Activated T-cell treated with anti-CD3 and anti-CD28 coated beads, Interleukin-2, amount 50 U/mL, for 4 hours (primary cell): ENCODE measurements around the gene CDK3. TPM values are rescaled to one million over a fixed set of nuclear protein-coding genes. Genes with fewer than 3 reads are reported as not detected.

Experiments
- ATAC-seq, 2 donors: fragments of 200-7000 bp; cut with Tn5 transposase; one replicate each; pipeline ENCODE4 v1.10.0; 2021
- DNase-seq: peaks from one replicate; pipeline ENCODE4 v3.0.0-alpha.2; 2020
- H3K27me3 Mint-ChIP-seq: one replicate; pipeline ENCODE4 v1.8.0; 2021; ENCODE audit warnings: low read depth, mixed read lengths
- H3K36me3 Mint-ChIP-seq: one replicate; pipeline ENCODE4 v1.8.0; 2022; ENCODE audit warnings: mixed read lengths; ENCODE audit not compliant: insufficient read depth
- H3K4me1 Mint-ChIP-seq: one replicate; pipeline ENCODE4 v1.8.0; 2021; ENCODE audit warnings: low read depth, mixed read lengths
- H3K4me3 Mint-ChIP-seq: one replicate; pipeline ENCODE4 v1.8.0; 2021; ENCODE audit warnings: mild to moderate bottlenecking, moderate library complexity, mixed read lengths
- H3K9me3 Mint-ChIP-seq: one replicate; pipeline ENCODE4 v1.8.0; 2021; ENCODE audit warnings: mixed read lengths
- total RNA-seq, 3 donors: library from RNA; stranded (reverse); gene quantifications; one replicate each; pipeline ENCODE4 v1.2.1, GENCODE V29; 2021

CDK3 gene
- total RNA-seq, 3 donors from 2014 or later: 3.3 to 5.5 (median 3.8) TPM

- DNase-seq (no peak), ATAC-seq (no peak)
- Mint-ChIP-seq H3K9me3 (no peaks in the 10 kb centered on the region), H3K4me1 (peaks cover 5% of the 10 kb centered on the region), H3K36me3 (no peaks in the 10 kb centered on the region), H3K4me3 (no peak overlapping the region), H3K27me3 (no peaks in the 10 kb centered on the region)
Measured at GRCh38 chr17:76017481-76018339, 17.1 kb downstream of the CDK3 start.

- Mint-ChIP-seq H3K4me1 (peaks cover 5% of the 10 kb centered on the region), H3K36me3 (no peaks in the 10 kb centered on the region), H3K9me3 (no peaks in the 10 kb centered on the region), H3K27me3 (no peaks in the 10 kb centered on the region), H3K4me3 (no peak overlapping the region)
- no peak for DNase-seq
- no peak for ATAC-seq
Measured at GRCh38 chr17:76018340-76018680, 17.7 kb downstream of the CDK3 start.

DNA sequence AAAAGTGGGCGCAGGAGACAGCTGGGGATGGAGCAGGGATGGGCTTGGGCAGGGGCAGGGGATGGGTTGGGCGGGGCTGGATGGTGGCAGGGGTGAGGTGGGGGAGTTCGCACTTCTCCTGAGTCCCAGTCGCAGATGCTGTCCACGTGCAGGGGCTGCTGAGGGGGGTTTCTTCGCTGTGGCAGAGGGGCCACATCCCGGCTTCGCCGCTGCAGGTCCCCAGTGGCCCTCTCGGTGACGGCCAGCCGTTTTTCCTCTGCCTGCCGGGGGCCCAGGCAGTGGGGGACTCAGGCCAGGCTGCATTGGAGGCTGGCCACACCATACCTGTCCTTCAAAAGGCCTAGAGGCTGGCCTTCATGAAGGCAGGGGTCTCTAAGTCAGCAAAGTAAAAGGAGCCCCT is 18.1 kb downstream of the CDK3 start:
- Mint-ChIP-seq H3K4me3 (no peak overlapping the region), H3K36me3 (no peaks in the 10 kb centered on the region)

GRCh38 chr17:76019833-76020467 is 19.3 kb downstream of the CDK3 start:
- Mint-ChIP-seq H3K4me3 (no peak overlapping the region), H3K36me3 (no peaks in the 10 kb centered on the region), H3K4me1 (no peaks in the 10 kb centered on the region), H3K27me3 (no peaks in the 10 kb centered on the region), H3K9me3 (no peaks in the 10 kb centered on the region)
- ATAC-seq (no peak), DNase-seq (no peak)

More for the DNA sequence above, 18.1 kb downstream of the CDK3 start:
- ATAC-seq (no peak), DNase-seq (no peak)
- H3K9me3 Mint-ChIP-seq: no peaks in the 10 kb centered on the region
- no peaks in the 10 kb centered on the region for H3K27me3 Mint-ChIP-seq
- H3K4me1 Mint-ChIP-seq: peaks cover 5% of the 10 kb centered on the region

- Mint-ChIP-seq H3K27me3 (no peaks in the 10 kb centered on the region), H3K9me3 (no peaks in the 10 kb centered on the region), H3K4me1 (no peaks in the 10 kb centered on the region), H3K36me3 (no peaks in the 10 kb centered on the region), H3K4me3 (no peak overlapping the region)
- ATAC-seq: no peak
- no peak for DNase-seq
Measured at GRCh38 chr17:76022285-76022684, 21.6 kb downstream of the CDK3 start.

DNA sequence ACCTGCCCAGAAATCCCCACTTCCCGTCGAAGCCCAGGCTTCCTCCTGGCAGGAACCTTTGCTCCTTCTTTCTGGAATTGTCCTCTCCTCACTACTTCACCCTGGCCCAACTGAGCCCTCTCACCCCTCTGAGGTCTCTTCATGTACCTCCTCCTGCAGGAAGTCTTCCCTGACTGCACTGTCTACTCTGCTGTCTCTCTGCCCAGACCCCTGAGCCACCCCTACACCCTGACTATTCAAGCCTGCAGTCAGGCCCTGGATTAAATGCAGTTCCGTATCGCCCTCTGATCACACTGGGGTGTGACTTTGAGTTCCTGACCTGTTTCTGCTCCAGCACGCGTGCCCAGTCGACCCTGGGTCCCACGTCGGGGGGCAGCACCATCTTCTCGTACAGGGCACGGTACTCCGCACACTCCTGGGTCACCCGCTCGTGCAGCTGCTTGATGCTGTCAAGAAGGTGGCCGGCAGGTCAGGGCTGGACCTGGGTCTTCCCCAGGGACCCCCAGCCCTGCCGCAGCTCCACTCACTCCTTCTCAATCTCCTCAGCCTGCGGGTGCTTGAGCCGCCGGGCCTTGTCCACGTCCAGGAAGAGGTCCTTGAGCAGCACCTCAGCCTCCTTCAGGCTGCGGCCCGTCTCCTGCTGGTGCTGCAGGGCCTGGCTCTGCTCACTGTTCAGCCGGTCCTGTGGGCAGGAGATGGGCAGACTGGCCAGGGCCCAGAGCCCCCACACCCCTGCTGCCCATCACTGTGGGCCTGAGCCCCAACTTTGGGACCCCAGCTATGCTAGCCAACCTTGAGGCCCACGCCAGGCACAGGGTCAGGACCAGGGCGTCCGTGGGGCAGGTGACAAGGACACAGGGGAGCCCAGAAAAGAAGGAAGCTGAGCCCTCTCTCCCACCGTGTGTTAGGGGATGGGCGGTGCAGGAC is 22.6 kb downstream of the CDK3 start:
- ATAC-seq: no peak
- no peak overlapping the region for H3K4me3 Mint-ChIP-seq
- no peaks in the 10 kb centered on the region for H3K27me3 Mint-ChIP-seq
- no peaks in the 10 kb centered on the region for H3K9me3 Mint-ChIP-seq
- H3K4me1 Mint-ChIP-seq: no peaks in the 10 kb centered on the region
- H3K36me3 Mint-ChIP-seq: no peaks in the 10 kb centered on the region
- no peak for DNase-seq

GRCh38 chr17:76023900-76024237 is 23.2 kb downstream of the CDK3 start:
- Mint-ChIP-seq H3K4me3 (no peak overlapping the region), H3K36me3 (no peaks in the 10 kb centered on the region), H3K27me3 (no peaks in the 10 kb centered on the region), H3K9me3 (no peaks in the 10 kb centered on the region), H3K4me1 (peaks cover 2% of the 10 kb centered on the region)
- DNase-seq: no peak
- no peak for ATAC-seq

GRCh38 chr17:76024353-76024752 is 23.7 kb downstream of the CDK3 start:
- no peak for DNase-seq
- H3K9me3 Mint-ChIP-seq: no peaks in the 10 kb centered on the region
- no peak for ATAC-seq
- peaks cover 7% of the 10 kb centered on the region for H3K4me1 Mint-ChIP-seq
- no peaks in the 10 kb centered on the region for H3K36me3 Mint-ChIP-seq
- no peak overlapping the region for H3K4me3 Mint-ChIP-seq
- H3K27me3 Mint-ChIP-seq: no peaks in the 10 kb centered on the region

DNA sequence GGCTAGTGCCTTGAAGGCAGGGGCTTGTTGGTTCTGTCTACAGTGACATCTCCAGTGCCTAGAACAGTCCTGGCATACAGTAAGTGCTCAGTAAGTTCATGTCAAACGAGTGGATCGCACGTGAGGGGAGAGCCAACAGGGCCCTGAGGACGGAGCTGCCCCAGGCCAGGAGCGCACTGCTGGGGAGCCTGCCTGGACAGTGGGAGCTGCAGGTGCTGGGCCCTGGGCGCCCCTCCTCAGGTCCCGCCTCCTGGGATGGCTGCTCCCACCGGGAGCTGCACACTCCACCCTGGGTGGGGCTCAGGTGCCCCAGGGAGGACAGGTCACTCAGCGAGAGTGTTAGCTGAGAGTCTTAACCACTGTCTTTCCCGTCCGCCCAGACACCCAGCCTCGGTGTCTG is 24.6 kb downstream of the CDK3 start:
- H3K4me3 Mint-ChIP-seq: no peak overlapping the region

DNA sequence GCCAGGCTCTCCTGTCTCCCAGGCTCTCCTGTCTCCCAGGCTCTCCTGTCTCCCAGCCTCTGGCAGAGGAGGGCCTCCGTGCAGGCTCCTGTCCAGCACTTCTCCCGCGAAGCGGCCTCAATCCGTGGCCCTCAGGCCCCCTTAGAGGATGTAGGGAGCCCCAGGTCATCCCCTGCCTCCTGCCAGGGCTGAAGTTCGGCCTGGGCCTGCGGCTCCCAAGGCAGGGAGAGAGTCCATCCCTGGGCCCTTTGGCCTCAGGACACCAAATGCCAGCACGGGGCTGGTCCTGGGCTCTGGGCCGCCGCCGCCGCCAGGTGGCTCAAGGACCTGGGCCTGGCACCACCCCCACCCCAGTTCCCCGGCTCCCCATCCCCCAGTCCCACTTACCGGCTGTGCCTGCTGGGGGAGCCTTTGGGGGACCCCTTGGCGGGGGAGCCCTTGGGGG is 26.1 kb downstream of the CDK3 start:
- ATAC-seq (no peak), DNase-seq (no peak)
- no peaks in the 10 kb centered on the region for H3K27me3 Mint-ChIP-seq
- H3K4me3 Mint-ChIP-seq: no peak overlapping the region
- H3K36me3 Mint-ChIP-seq: no peaks in the 10 kb centered on the region
- no peaks in the 10 kb centered on the region for H3K9me3 Mint-ChIP-seq
- peaks cover 14% of the 10 kb centered on the region for H3K4me1 Mint-ChIP-seq

More for the DNA sequence above, 24.6 kb downstream of the CDK3 start:
- ATAC-seq (no peak), DNase-seq (no peak)
- H3K9me3 Mint-ChIP-seq: no peaks in the 10 kb centered on the region
- peaks cover 14% of the 10 kb centered on the region for H3K4me1 Mint-ChIP-seq
- no peaks in the 10 kb centered on the region for H3K27me3 Mint-ChIP-seq
- H3K36me3 Mint-ChIP-seq: no peaks in the 10 kb centered on the region

GRCh38 chr17:76027159-76027839 is 26.6 kb downstream of the CDK3 start, which contains the start of gene EVPL:
Gene EVPL (minus strand): TSS chr17:76027306. CDS start chr17:76027198, 108 bp downstream.
- H3K27me3 Mint-ChIP-seq: no peaks in the 10 kb centered on the region
- DNase-seq (no peak), ATAC-seq (no peak)
- H3K4me3 Mint-ChIP-seq: no peak within 1 kb of the TSS
- peaks cover 14% of the 10 kb centered on the region for H3K4me1 Mint-ChIP-seq
- no peaks in the 10 kb centered on the region for H3K36me3 Mint-ChIP-seq
- no peaks in the 10 kb centered on the region for H3K9me3 Mint-ChIP-seq

DNA sequence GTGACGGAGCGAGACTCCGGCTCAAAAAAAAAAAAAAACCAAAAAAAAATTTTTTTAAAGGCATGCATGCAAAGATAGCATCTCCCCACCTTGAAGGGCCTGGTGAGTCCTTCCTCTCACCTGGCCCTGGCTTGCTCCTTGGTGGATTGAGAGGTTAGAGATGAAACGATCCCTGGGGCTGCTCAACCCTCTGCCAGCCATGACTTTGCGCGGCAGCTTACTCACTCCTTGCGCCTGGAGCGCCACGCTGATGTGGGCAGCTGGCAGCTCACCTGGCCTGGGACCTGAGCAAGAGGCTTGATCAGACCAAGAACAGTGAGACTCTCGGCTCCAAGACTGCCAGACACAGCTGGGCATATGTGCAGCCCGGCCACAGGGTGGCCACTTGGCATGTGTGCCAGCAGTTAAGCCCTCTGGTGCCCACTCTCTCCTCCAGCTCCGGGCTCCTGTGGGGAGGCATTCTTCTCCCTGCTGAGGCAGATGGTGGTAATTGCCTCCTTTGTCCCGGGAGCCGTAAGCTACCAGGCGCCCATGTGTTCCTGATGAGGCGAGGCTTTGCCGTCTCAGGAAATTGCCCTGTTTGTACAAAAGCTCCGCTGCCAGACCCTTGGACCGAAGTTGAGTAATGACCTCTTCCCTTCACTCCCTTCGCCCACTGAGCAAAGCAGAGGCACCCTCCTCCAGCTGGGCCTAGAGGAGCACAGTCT is 31.6 kb downstream of the CDK3 start:
- DNase-seq: no peak
- Mint-ChIP-seq H3K36me3 (peaks cover 3% of the 10 kb centered on the region), H3K4me1 (peaks cover 18% of the 10 kb centered on the region), H3K4me3 (no peak overlapping the region), H3K9me3 (no peaks in the 10 kb centered on the region), H3K27me3 (no peaks in the 10 kb centered on the region)
- no peak for ATAC-seq

GRCh38 chr17:76032780-76033108 is 32.1 kb downstream of the CDK3 start:
- Mint-ChIP-seq H3K27me3 (no peaks in the 10 kb centered on the region), H3K9me3 (no peaks in the 10 kb centered on the region), H3K36me3 (peaks cover 3% of the 10 kb centered on the region), H3K4me3 (no peak overlapping the region), H3K4me1 (peaks cover 18% of the 10 kb centered on the region)
- ATAC-seq: no peak
- DNase-seq: no peak
